ENCODE results near the gene AHNAK.
A peak's percentile ranks its signal among the peaks of the same experiment; 100 is the strongest.

AHNAK gene

DNA sequence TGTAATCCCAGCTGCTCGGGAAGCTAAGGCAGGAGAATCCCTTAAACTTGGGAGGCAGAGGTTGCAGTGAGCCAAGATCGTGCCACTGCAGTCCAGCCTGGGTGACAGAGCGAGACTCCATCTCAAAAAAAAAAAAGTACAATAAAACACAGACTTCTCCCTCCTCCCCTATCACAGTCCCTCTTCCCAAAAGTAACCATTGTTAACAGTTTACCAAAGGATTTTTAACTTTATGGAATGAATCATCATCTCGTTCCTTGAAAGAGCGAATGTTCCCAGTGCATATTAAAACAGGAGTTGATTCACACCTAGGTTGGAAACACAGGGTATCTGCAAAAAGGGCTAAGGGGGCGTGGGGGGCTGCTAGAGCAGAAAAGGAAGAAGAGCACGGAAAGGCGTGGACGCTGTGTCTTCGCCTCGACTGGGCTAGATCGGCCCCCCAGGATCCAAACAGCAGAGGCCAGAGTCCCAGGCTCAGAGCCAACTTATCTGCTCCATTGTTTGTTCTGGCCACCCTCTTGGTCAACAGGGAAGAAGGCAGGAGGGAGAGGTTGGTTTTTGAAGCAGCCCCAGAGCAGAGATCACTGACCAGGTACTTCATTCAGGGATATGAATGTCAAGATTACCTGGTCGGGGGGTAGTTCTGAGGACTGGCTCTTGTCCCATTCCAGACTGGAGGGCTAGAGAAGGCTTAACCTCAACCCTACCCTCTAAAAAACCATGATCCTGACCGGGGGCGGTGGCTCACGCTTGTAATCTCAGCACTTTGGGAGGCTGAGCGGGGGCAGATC is 2.1 kb upstream of the AHNAK start:
- DNase-seq, result no peak

DNA sequence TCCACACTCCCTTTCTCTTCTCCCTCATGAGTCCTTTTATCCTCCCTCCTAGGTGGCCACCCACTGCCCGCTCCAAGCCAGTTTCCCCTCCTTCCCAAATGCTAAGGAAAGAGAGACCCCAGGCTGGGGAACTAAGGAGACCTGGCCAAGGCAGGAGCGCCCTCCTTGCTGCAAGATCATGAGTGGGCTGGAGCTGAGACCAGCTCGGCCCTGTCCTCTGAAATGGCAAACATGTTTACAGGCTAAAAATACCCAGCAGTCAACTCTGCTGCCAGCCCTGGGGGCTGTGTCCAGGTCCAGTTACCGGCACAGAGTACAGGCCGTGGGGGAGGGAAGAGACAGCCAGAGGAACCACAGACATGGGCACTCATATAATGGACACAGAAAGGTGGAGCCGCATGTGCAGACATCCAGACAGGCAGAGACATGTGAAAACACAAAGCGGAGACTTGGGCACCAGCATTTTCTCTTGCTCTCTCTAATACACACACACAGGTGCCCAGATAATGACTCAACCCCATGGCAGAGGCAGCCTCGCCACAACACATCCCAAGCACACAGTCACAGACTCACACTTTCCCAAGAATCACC is 1.2 kb upstream of the AHNAK start:
- no peak for DNase-seq

DNA sequence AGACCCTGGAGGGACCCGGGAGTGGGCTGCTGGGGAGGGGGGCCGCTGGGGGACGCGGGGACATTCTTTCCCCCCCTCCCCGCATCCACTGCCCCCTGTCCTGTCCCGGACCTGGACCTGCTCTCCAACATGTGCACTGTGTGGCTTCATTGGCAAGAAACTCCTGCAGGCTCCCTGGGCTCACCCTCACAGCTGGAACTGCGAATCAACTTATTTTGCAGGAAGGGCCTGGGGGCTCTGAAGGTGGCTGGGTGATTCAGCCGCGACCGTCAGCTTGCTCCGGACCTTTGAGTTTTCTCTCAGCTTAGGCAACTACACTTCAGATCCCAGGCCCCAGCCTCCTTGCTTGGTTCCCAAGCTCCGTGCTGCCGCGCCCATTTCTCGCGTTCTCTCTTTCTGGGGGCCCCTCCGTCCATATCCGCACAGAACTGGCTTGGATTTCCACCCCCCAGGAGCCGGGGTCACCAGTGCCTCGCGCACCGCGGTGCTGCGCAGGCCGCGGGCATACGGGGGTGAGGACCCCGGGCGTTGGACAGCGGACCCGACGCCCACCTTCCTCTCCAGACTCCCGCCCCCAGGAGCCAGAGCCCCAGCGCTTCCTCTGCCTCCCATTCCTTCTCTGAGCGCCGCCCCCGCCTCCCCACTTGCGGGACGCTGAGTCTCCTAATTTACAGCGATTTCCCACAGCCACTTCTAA is 471 bp upstream of the AHNAK start:
- DNase-seq, result no peak

DNA sequence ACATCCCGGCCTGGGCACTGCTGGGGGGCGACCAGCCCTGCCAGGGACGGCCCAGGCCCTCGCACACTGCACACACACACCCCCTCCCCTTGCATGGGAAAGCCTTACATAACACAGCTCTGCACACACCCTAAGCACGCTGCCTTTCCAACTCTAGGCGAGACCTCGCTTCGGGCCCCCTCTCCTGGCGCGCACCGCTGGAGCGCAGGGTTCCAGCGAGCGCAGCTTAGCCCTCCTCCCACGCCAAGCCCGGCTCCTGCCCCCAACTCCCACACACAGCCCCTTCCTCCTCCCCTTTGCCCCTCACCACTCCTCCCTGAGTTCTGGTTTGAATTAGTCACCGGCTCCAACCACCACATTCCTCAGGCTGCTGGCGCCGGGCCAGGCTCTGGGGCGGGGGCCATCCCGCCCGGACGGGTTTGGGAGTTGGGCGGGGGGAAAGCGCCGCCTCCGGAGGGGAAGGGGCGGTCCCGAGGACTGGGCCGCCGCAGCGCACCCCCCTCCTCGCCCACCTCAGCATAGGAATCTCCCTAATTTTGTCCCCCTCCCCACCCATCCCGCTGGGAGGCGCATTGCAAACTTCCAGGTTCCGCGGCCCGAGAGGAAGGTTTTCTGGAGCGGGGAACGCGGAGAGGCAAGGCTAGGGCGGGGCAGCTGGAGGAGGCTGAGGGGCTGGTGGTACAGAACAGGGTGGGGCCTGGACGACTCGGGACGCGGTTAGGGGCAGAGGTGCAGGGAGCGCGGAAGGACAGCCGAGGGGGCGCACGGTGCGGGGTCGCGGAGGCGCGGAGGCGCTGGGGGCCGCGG is 966 bp downstream of the AHNAK start:
- peak; percentile 61 for DNase-seq

DNA sequence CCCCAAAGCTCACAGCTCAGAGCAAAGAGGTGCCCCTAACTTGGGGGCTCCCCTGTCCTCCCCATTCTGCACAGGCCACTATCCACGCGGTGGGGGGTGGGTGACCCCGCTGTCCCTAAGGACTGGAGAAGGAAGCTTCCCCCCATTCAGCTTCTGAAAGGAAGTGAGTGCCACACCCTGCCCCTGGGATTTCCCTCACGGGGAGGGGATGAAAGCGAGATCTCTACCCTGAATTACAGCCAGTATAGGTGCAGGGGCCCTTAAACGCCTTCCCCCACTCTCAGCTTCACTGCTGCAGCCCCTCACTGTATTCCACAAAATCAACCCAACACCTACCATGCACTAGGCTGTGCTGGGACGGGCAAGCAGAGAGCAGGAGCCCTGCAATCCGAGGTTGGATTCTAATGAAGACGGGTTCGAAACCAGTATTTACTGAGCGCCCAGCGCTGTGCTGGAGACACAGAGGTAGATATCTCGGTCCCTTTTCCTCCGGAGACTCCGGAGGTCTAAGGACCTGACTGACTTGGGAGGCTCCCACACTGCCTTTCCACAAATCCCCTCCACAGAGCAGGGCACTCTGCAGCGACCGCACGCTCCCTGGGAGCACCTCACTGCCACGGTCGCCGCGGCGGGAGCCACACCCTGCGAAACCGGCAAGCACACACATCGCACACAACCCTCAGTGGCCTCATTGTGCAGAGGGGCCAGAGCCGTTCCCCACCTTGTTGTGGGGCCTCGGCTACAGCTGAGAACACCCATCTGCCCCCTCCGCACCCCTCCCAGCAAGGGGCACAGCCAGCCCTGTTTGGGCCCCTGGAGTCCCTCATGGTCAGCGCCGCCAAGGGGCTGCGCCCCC is 1.8 kb downstream of the AHNAK start:
- DNase-seq, result no peak

DNA sequence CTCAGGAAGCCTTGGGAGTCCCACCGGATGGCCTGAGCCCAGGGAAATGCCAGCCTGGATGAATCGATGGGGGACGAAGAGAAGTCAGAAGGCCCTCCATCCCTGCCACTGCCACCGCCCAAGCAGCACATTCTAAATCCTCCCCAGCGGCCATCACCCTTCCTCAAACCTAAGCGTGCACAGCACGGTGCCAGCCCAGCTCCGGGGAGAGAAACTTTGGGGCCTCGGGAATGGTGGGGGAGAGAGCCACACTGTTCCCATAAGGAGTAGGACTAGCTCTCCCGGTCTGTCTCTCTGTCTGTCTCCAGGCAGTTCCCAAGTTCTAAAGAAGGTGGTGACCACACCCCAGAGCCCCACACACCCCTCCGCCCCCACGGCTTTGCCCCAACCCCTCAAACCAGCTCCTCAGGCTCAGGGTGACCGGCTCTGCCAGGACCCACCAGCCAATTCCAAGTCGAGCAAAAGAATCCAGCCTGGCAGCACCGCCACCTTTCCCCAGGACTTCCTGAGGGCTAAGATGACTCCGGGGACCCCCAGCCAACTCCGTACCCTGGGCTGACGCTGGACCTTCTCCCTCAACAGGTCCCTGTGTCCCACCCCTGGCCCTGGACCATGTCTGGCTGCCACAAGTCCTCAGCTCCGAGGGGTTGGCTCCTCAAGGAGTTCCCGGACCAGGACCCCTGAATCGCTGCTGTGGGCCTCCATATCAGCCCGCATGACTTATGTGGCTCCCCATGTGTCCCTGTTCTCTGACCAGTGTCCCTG is 2.7 kb downstream of the AHNAK start:
- no peak for DNase-seq

DNA sequence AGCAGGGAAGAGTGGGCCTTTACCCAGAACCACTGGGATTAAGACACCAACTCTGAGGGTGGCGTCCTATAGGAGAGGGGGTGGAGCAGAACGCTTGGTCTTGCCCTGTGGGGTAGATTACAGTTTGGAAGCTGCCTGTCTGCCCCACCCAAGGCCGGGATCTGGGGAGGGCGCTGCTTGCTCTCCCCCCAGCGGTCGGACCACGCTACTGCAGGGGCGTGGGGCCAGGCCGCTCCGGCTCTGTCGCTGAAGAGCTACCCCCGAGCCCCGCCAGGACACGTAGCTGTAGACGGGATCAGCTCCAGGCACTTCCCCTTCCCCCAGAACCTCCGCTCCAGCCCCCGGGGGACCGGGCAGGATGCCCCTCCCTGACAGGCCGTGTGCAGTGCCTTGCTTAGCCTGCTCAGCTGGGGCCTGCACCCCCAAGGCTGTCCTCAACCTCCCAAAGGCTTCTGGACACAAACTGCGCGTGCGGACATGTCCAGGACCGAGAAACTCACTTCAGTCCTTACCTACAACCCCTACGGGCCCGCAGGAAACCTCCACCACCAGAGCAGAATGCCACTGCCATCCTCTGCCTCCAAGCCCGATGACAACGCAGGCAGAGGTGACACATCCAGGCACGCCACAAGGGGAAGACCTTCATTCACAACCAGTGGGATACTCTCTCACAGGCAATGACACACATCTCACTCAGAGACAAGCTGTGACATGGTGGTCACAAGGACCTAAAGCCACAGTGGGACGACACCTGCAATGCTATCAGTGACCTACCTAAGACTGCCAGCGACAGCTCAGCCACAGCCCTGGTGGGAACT is 3.6 kb downstream of the AHNAK start:
- DNase-seq, result peak; percentile 74

DNA sequence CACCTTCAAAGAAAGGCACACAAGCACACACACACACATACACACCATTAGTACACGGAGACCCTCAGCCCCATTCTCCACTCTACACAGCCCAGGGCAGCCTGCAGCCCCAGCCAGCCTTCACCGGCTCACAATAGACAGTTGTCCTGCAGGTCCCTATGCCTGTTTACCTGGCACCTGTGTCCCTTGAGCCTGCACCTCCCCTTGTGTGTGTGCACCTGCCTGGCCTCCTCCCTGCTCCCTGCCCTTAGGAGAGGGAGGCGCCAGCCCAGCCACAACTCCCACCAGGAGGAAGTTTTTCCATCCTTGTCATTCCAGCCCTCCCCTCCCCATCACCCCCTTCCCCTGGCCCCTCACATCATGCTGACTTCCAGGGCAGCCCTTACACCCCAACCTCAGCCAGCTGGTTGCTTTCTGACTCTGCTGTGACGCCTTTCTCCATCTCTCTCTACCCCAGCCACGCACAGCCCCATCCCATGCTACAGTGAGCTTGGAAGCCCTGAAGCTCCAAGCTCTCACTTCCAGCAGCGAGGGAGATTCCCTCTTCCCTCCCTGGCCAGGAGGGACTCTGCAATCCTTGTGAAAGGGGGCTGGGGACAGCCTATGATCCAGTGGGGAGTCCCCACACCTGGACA is 4.4 kb downstream of the AHNAK start:
- no peak for DNase-seq

DNA sequence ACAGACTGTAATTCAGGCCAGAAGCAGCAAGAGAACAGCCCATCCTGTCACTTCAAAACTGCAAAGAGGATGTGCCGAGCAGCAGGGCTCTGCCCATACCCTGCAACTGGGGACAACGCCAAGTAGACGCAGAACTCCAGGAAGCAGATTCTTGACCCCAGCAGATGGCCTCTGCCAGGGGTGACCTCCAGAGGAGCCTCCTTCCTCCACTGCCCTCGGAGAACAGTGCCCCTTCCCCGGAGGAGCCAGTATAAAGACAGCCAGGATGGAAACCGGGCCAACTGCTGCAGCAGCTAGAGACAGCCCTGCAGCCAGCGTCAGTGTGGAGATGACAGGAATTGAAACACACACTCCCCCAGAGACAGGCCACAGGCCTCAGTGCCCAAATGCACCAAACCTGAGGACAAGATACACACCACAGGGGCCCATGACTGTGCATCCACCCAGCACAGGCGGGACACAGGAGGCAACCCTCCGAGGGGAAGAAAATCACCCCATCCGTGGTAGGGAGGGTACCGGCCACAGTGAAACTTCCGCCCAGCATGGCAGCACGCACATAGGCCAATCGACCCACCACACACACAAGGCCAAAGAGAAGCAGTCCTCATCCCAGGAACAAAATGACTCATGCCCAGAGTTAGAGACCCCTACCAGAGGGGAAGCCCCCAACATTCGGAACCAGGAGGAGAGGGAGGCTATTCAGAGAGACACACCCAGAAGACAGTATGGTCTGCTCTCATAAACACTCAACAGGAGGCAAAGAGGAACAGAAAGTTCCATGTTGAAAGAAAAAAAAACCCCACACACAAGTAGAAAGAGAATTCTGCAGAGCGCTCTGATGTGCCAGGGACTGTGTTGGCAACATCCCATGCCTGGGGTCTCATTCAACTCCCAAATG is 5.6 kb downstream of the AHNAK start:
- no peak for DNase-seq

DNA sequence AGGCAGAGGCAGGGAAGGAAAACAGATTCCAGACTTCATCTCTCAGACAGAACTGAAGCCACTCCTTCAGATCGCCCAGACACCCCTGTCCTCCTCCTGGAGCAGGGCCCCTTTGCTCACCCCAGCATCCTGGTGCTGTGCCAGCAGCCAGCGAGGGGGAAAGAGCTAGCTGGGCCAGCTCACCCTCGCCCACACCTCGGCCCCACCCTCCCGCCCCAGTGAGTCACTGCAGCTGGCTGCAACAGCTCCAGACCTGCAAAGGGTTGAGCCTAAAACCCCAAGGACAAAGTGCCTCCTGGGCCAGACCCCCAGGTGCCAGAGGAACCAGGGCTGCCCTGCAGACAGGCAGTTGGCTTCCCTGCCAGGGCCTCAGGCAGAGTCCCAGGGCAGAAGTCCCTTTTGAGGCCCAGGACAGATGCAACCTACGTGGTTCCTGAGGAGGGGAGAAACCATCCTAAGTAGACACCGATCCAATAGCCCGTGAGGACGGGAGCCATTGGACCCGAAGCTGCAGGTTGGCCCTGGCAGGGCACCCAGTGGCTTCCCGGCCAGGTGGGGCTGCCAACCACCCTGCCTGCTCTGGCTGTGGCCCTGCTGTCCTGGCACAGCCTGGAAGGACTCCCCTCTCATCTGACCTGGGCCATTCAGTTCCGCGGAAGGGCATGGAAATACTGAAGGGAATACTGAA is 7.2 kb downstream of the AHNAK start:
- DNase-seq, result peak; percentile 56

DNA sequence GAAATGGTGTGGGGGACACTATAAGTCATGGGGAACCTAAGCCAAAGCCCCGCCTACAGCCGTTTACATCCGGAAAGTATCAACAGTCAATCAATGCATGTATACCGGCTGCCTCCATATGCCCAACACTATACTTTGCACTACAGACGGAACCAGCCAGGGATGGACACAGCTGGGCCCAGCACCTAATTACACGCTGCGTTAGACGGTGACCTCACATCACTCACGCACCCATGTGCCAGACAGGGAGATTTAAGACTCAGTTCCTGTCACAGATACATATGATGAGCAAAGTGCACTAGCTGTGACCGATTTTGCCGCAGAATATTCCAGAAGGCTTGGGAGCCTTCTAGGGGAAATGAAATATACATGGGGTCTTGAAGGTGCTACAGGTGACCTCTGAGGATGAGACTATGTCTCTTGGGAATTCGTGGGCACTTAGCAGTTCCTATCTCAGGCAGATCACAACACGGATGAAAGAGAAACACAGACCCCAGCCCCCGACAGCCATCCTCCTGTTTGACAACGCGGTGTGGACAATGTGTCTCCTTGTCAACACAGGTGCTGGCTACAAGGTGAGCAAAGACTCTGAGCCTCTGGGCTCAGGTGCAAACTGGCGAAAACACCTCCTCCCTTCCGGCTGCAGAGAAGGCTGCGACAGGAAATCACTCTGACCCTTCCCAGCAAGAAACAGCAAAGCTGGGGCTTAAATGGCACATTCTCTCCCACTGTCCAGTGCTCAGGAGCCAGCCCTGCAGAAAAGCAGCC is 8.0 kb downstream of the AHNAK start:
- DNase-seq, result no peak

DNA sequence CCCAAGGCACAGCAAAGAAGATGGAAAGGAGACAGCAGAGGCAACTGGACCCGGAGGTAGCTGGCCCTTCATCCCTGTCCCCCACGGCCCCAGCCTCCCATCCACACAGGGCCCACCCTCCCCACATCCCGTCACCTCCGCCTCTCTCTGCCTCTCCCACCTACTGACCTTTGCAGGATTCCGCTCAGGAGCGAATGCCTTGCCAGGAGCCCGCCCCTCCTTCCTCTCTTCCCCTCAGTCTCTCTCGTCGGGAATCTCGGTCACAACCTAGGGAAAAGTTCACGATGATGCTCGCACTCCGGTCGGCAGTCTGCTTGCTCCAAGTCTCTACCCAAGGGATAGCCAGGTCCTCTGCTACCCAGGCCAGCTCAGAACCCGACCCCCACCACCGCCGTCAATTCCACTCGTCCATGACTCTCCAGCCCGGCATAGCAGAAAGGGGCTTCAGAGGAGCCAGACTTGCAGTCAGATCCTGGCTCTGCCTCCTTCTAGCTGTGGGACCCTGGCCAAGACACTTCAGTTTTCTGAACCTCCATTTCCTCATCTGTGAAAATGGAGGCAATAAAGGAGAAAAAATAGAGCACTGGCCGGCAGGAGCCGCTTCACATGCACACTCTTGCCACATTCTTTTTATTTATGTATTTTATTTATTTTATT is 10.2 kb downstream of the AHNAK start:
- DNase-seq, result no peak

DNA sequence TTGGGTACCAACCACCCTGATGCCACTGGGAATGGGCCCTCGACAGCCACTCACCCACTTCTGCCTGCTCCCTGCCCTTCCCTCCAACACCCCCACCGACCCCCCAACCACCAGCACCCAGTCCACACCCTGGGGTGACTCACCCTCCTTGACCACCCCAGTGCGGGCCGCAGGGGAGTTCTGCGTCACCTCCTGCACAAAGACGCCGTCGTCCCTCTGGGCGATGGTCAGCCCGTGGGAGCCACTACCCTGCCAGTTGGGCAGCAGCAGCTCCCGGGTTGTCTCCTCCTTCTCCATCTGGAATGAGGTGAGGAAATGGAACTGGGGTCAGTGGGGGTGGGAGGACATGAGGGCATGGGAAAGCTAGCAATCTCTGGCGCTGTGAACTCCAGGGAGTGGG is 10.8 kb downstream of the AHNAK start:
- no peak for DNase-seq

DNA sequence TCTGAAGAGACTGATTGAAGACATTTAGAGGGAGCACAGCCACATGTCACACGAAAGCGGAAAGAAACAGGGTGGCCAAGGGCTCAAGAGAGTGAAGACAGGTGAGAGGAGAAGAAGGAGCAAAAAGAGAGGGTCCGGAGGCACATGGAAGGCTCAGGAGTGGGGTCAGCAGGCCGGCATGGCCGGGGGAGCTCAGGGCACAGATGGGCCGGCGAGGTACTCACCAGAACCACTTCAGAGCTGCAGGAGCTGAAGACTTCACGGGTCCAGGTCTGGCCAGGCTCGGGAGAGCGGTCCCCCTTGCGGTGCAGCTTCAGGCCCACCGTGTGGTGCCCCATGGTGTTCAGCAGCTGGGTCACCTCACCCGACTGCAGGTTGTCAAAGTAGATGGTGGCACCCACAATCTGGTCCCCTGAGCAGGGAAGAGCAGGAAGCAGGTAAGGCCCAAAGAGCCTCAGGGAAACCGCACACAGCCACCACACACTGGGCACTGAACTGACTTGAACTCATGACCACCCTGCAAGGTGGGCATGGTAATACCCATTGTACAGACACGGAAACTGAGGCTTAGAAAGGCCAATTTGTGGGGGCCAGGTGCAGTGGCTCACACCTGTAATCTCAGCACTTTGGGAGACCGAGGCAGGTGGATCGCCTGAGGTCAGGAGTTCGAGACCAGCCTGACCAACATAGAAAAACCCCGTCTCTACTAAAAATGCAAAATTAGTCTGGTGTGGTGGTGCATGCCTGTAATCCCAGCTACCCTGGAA is 11.6 kb downstream of the AHNAK start:
- no peak for DNase-seq

DNA sequence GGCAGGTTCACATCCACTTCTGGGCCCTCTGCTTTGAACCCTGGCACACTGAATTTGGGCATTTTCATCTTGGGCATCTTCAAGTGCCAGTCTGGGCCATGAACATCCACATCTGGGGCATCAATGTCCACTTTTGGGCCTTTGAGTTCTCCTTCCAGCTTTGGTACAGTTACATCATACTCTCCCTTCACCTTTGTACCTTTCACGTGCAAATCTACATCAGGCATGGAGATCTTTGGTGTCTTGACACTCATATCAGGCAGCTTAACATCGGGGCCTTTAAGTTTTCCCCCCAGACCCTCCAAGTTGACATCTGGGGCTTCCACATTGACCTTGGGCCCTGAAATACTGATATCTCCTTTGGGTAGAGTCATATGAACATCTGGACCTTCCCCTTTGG is 14.5 kb downstream of the AHNAK start:
- DNase-seq, result no peak

DNA sequence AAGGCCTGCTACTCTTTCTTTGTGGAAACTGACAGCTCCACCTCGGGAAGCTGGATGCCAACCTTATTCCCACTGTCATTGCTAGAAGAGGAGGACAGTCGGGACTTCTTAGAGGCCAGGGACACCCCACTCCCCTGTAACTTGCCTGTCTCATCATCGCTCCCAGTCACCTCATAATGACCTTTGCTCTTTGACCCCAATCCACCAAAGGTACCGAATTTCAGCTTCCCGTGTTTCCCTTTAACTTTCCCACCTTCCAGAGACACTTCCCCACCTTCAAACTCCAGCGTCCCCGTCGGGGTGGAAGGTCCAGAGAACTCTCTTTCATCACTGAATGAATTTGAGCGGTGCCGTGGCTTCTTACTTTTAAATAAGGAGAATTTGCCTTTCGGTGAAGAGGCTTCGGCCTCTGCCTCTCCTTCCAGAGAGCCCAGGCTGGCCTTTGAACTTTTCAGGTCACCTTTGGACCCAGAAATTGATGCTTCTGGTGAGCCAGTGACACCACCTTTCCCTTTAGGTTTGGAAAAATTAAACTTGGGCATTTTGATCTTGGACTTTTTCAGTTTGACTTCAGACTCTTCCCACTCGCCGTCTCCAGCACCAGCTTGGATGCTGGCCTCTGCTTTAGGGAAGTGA is 29.8 kb downstream of the AHNAK start:
- no peak for DNase-seq
